OCI-LY7 (cell line): ENCODE data around the gene GTF3C1.

Experiments
- EZH2phosphoT487 ChIP-seq: fragments of 200-600 bp; sonication (generic); IDR thresholded peaks from 2 replicates; pipeline ENCODE4 v1.6.1; 2018; ENCODE audit warnings: low read depth, borderline replicate concordance, mild to moderate bottlenecking, mixed run types, antibody characterized with exemption, low read length, moderate library complexity, mixed read lengths
- TF ChIP-seq, protein P1 (sequence below): fragments of 200-600 bp; sonication (generic); conservative IDR thresholded peaks from 2 replicates; pipeline ENCODE4 v1.5.1; 2014; ENCODE audit warnings: mild to moderate bottlenecking, antibody characterized with exemption, low read length, moderate library complexity, mixed read lengths

DNA sequence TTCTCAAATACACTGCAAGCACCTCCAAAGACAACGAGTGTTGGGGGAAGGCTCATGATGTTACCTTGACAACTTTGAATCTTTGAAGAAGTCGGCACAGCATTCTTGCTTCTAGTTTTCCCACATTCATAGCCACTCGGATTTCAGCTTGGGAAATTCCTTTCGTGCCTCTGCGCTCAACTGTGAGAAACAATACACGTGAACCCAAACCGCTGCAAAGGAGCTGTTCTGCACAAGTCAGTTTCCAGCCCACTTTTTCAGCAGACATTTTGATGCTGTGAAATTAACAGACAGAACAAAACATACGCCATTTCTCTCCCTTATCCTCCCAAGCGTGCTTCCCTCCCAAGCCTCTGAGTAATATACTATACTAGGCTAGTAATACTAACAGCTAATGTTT is 41.2 kb downstream of the GTF3C1 start:
- TF ChIP-seq, protein P1, sequence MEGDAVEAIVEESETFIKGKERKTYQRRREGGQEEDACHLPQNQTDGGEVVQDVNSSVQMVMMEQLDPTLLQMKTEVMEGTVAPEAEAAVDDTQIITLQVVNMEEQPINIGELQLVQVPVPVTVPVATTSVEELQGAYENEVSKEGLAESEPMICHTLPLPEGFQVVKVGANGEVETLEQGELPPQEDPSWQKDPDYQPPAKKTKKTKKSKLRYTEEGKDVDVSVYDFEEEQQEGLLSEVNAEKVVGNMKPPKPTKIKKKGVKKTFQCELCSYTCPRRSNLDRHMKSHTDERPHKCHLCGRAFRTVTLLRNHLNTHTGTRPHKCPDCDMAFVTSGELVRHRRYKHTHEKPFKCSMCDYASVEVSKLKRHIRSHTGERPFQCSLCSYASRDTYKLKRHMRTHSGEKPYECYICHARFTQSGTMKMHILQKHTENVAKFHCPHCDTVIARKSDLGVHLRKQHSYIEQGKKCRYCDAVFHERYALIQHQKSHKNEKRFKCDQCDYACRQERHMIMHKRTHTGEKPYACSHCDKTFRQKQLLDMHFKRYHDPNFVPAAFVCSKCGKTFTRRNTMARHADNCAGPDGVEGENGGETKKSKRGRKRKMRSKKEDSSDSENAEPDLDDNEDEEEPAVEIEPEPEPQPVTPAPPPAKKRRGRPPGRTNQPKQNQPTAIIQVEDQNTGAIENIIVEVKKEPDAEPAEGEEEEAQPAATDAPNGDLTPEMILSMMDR = no peak
- no peak for TF ChIP-seq EZH2phosphoT487
